CD14-positive monocyte (primary cell): ENCODE results near the gene KCNH1. TPM values are rescaled to one million over a fixed set of nuclear protein-coding genes. Genes with fewer than 3 reads are reported as not detected.

Experiments
- DNase-seq, 3 donors: peaks; one replicate each; pipeline ENCODE4 v3.0.0-alpha.2; 2011 to 2022
- H2AFZ ChIP-seq: 2 replicates; pipeline ENCODE4 v1.6.0; 2012; ENCODE audit warnings: mild to moderate bottlenecking, low read depth, low read length, inconsistent platforms; ENCODE audit not compliant: insufficient read depth, poor library complexity, severe bottlenecking
- H3K27ac ChIP-seq, 2 donors: 1 replicate in 1 of 2; 2 replicates in 1 of 2; pipeline ENCODE4 v1.5.1; 2012 to 2013; ENCODE audit warnings: low read length in 2 of 2, control low read depth in 1 of 2, inconsistent platforms in 1 of 2, low read depth in 1 of 2, mild to moderate bottlenecking in 1 of 2
- H3K27me3 ChIP-seq, 2 donors: one replicate each; pipeline versions ENCODE4 v1.6.0 to v1.6.1; 2011 to 2013; ENCODE audit warnings: low read length in 2 of 2; ENCODE audit not compliant: control insufficient read depth in 2 of 2, insufficient read depth in 2 of 2
- H3K36me3 ChIP-seq, 2 donors: replicated peaks in 1 of 2; 1 replicate in 1 of 2; 2 replicates in 1 of 2; pipeline versions ENCODE4 v1.5.1 to v1.6.1; 2012 to 2013; ENCODE audit warnings: low read length in 2 of 2, control low read depth in 1 of 2, inconsistent platforms in 1 of 2, mild to moderate bottlenecking in 1 of 2; ENCODE audit not compliant: insufficient read depth in 2 of 2, control insufficient read depth in 1 of 2
- H3K4me1 ChIP-seq, 2 donors: 1 replicate in 1 of 2; 2 replicates in 1 of 2; pipeline versions ENCODE4 v1.5.1 to v1.6.1; 2012 to 2013; ENCODE audit warnings: low read length in 2 of 2, control low read depth in 1 of 2, inconsistent platforms in 1 of 2, mild to moderate bottlenecking in 1 of 2, moderate library complexity in 1 of 2; ENCODE audit not compliant: insufficient read depth in 2 of 2, control insufficient read depth in 1 of 2
- H3K4me2 ChIP-seq: replicated peaks from 2 replicates; pipeline ENCODE3; 2012; ENCODE audit warnings: low read length, moderate library complexity, mild to moderate bottlenecking; ENCODE audit not compliant: poor library complexity, severe bottlenecking; ENCODE audit errors: extremely low read depth
- H3K4me3 ChIP-seq, 3 experiments: fragments of 200-600 bp in 1 of 3; sonication (generic) in 1 of 3; replicated peaks in 1 of 3; 1 replicate in 2 of 3; 2 replicates in 1 of 3; pipeline ENCODE4 v1.5.1; 2011 to 2013; ENCODE audit warnings: low read length in 3 of 3, mild to moderate bottlenecking in 3 of 3, control low read depth in 2 of 3, low read depth in 2 of 3, inconsistent platforms in 1 of 3, moderate library complexity in 1 of 3
- H3K79me2 ChIP-seq: 2 replicates; pipeline ENCODE4 v1.6.0; 2012; ENCODE audit warnings: mild to moderate bottlenecking, control low read depth, inconsistent platforms, low read length, moderate library complexity; ENCODE audit not compliant: insufficient read depth
- H3K9ac ChIP-seq: 2 replicates; pipeline ENCODE4 v1.6.0; 2017; ENCODE audit warnings: low read length, mild to moderate bottlenecking; ENCODE audit not compliant: insufficient read depth, poor library complexity, severe bottlenecking
- H3K9me3 ChIP-seq, 2 donors: replicated peaks in 1 of 2; 1 replicate in 1 of 2; 2 replicates in 1 of 2; pipeline versions ENCODE4 v1.5.1 to v1.6.1; 2012 to 2013; ENCODE audit warnings: low read length in 2 of 2, control low read depth in 1 of 2; ENCODE audit not compliant: control insufficient read depth in 1 of 2, insufficient read depth in 1 of 2
- H4K20me1 ChIP-seq: 2 replicates; pipeline ENCODE4 v1.6.0; 2012; ENCODE audit warnings: mild to moderate bottlenecking, low read length, control low read depth, moderate library complexity; ENCODE audit not compliant: insufficient read depth
- H3K27ac Mint-ChIP-seq, 7 donors: one replicate each; pipeline ENCODE4 v1.8.0; 2020; ENCODE audit warnings: mild to moderate bottlenecking in 7 of 7, mixed read lengths in 7 of 7, moderate library complexity in 6 of 7, inconsistent platforms in 2 of 7
- H3K27me3 Mint-ChIP-seq, 3 donors: one replicate each; pipeline ENCODE4 v1.8.0; 2021 to 2022; ENCODE audit warnings: low read depth in 3 of 3, mild to moderate bottlenecking in 3 of 3, mixed read lengths in 3 of 3, moderate library complexity in 3 of 3, inconsistent platforms in 1 of 3
- H3K36me3 Mint-ChIP-seq, 2 donors: one replicate each; pipeline ENCODE4 v1.8.0; 2020; ENCODE audit warnings: mixed read lengths in 2 of 2, inconsistent platforms in 1 of 2, mild to moderate bottlenecking in 1 of 2
- H3K4me1 Mint-ChIP-seq: one replicate; pipeline ENCODE4 v1.8.0; 2020; ENCODE audit warnings: mild to moderate bottlenecking, mixed read lengths
- H3K4me3 Mint-ChIP-seq, 2 donors: one replicate each; pipeline ENCODE4 v1.8.0; 2020; ENCODE audit warnings: mild to moderate bottlenecking in 2 of 2, mixed read lengths in 2 of 2, moderate library complexity in 1 of 2
- H3K9me3 Mint-ChIP-seq, 7 donors: one replicate each; pipeline ENCODE4 v1.8.0; 2020 to 2022; ENCODE audit warnings: mixed read lengths in 7 of 7, mild to moderate bottlenecking in 6 of 7, moderate library complexity in 6 of 7, inconsistent platforms in 2 of 7
- CTCF ChIP-seq: fragments of 200-600 bp; IDR thresholded peaks from one replicate; pipeline ENCODE4 v1.8.0; 2022; ENCODE audit warnings: antibody characterized with exemption, mild to moderate bottlenecking
- intact Hi-C, 2 donors: fragments of 100-400 bp; cut with micrococcal nuclease; formaldehyde crosslinking; loops; one replicate each; pipeline versions ENCODE4 v1.15.0 to v1.15.1; 2023
- polyA plus RNA-seq, 3 donors: library from polyadenylated mRNA; depleted of rRNA in 1 of 3; unstranded in 2 of 3; stranded (reverse) in 1 of 3; fragments of 300-500 nt in 2 of 3; fragments of >200 nt in 1 of 3; fragmentation: Illumina TruSeq in 2 of 3; gene quantifications; 1 replicate in 2 of 3; 2 replicates in 1 of 3; pipeline ENCODE4 v1.2.3, GENCODE V29; 2012 to 2021

KCNH1 gene
- polyA plus RNA-seq, 3 donors, result not detected

GRCh38 chr1:210932104-210932503 is 201.8 kb downstream of the KCNH1 start:
- no peak overlapping the region for H2AFZ ChIP-seq
- intact Hi-C loops, result no loop called here
- no peak for DNase-seq
- Mint-ChIP-seq H3K4me3 (no peak overlapping the region), H3K4me1 (no peaks in the 10 kb centered on the region), H3K36me3 (no peaks in the 10 kb centered on the region), H3K27me3 (no peaks in the 10 kb centered on the region), H3K9me3 (peaks cover 0 to 6% (median 2%) of the 10 kb centered on the region in 7 donors), H3K27ac (no peak overlapping the region)
- H3K9ac ChIP-seq, result no peak overlapping the region
- H3K4me1 ChIP-seq, result no peaks in the 10 kb centered on the region
- H3K27ac ChIP-seq, result no peak overlapping the region
- no peaks in the 10 kb centered on the region for H3K79me2 ChIP-seq
- no peaks in the 10 kb centered on the region for H3K27me3 ChIP-seq
- no peaks in the 10 kb centered on the region for H4K20me1 ChIP-seq
- no peaks in the 10 kb centered on the region for H3K36me3 ChIP-seq
- no peak for TF ChIP-seq CTCF
- no peaks in the 10 kb centered on the region for H3K9me3 ChIP-seq
- no peak overlapping the region for H3K4me2 ChIP-seq
- H3K4me3 ChIP-seq, result no peak overlapping the region

GRCh38 chr1:210922666-210923065 is 211.3 kb downstream of the KCNH1 start:
- Histone ChIP-seq H3K27ac (no peak overlapping the region), H3K9me3 (peaks cover 0 to 18% of the 10 kb centered on the region in 2 donors), H3K27me3 (no peaks in the 10 kb centered on the region), H2AFZ (no peak overlapping the region), H3K9ac (no peak overlapping the region), H3K79me2 (no peaks in the 10 kb centered on the region), H3K4me1 (no peaks in the 10 kb centered on the region), H3K4me2 (no peak overlapping the region), H4K20me1 (no peaks in the 10 kb centered on the region), H3K36me3 (no peaks in the 10 kb centered on the region), H3K4me3 (no peak overlapping the region)
- peaks cover 0 to 2% (median 0%) of the 10 kb centered on the region in 3 donors for H3K27me3 Mint-ChIP-seq
- intact Hi-C loops, result no loop called here
- H3K36me3 Mint-ChIP-seq, result no peaks in the 10 kb centered on the region
- TF ChIP-seq CTCF, result no peak
- H3K27ac Mint-ChIP-seq, result no peak overlapping the region
- peaks cover 5 to 20% (median 8%) of the 10 kb centered on the region in 7 donors for H3K9me3 Mint-ChIP-seq
- H3K4me3 Mint-ChIP-seq, result no peak overlapping the region
- H3K4me1 Mint-ChIP-seq, result no peaks in the 10 kb centered on the region
- DNase-seq, result no peak
